Esophagus muscularis mucosa (tissue), 4 donors: ENCODE results near the gene CMTM5. TPM values are rescaled to one million over a fixed set of nuclear protein-coding genes. Genes with fewer than 3 reads are reported as not detected.

Experiments
- DNase-seq: peaks from one replicate; pipeline ENCODE4 v3.0.0-alpha.2; 2017; ENCODE audit errors: extremely low spot score
- H3K27ac ChIP-seq, 4 donors: fragments of 200-600 bp; sonication (generic); replicated peaks in 1 of 4; 1 replicate in 3 of 4; 2 replicates in 1 of 4; pipeline ENCODE4 v1.5.1; 2016 to 2019; ENCODE audit warnings: mild to moderate bottlenecking in 1 of 4
- H3K27me3 ChIP-seq, 4 donors: fragments of 200-600 bp; sonication (generic); one replicate each; pipeline versions ENCODE4 v1.5.1 to v1.6.0; 2016 to 2019
- H3K36me3 ChIP-seq, 4 donors: fragments of 200-600 bp; sonication (generic); one replicate each; pipeline ENCODE4 v1.5.1; 2016 to 2019
- H3K4me1 ChIP-seq, 4 donors: fragments of 200-600 bp; sonication (generic); one replicate each; pipeline ENCODE4 v1.5.1; 2016 to 2019
- H3K4me3 ChIP-seq, 4 donors: fragments of 200-600 bp; sonication (generic); 1 replicate in 2 of 4; 2 replicates in 2 of 4; pipeline ENCODE4 v1.5.1; 2016 to 2019; ENCODE audit warnings: mild to moderate bottlenecking in 4 of 4, moderate library complexity in 1 of 4
- H3K9me3 ChIP-seq, 4 donors: fragments of 200-600 bp; sonication (generic); 1 replicate in 3 of 4; 2 replicates in 1 of 4; pipeline ENCODE4 v1.5.1; 2016 to 2019
- CTCF ChIP-seq, 3 experiments: fragments of 200-600 bp in 2 of 3; fragments of 450-650 bp in 1 of 3; sonication (generic) in 2 of 3; IDR thresholded peaks; one replicate each; pipeline ENCODE4 v1.5.1; 2017 to 2019; ENCODE audit warnings: antibody characterized with exemption in 3 of 3, mild to moderate bottlenecking in 2 of 3, moderate library complexity in 1 of 3
- EP300 ChIP-seq: sonication (generic); formaldehyde crosslinking; IDR thresholded peaks from one replicate; pipeline ENCODE4 v1.6.1; 2017; ENCODE audit warnings: antibody characterized with exemption
- POLR2A ChIP-seq: fragments of 450-650 bp; IDR thresholded peaks from one replicate; pipeline ENCODE4 v1.6.1; 2017; ENCODE audit warnings: antibody characterized with exemption, moderate library complexity, mild to moderate bottlenecking, low read depth
- POLR2AphosphoS5 ChIP-seq, 2 donors: sonication (generic); formaldehyde crosslinking; IDR thresholded peaks; one replicate each; pipeline ENCODE4 v1.6.1; 2017; ENCODE audit warnings: antibody characterized with exemption in 2 of 2
- WGBS: methylation state at CpG from one replicate; pipeline ENCODE4 v1.1.5; 2018; 5-methylcytosine and 5-hydroxymethylcytosine counted together
- intact Hi-C: fragments of 100-400 bp; cut with DNase I; formaldehyde crosslinking; loops from one replicate; pipeline ENCODE4 v1.15.1; 2023
- total RNA-seq, 4 donors: library from RNA; depleted of rRNA; stranded (reverse); fragments of >200 nt; gene quantifications; one replicate each; pipeline versions ENCODE4 v1.1.0 to v1.2.1, GENCODE V29; 2016

CMTM5 gene
- total RNA-seq, 4 donors from 2014 or later: 0.78 to 2.9 (median 1.9) TPM

- no peaks in the 10 kb centered on the region for H3K9me3 ChIP-seq
- no peak overlapping the region for H3K4me3 ChIP-seq
- WGBS: 72% methylated on average over 9 of the region's 16 CpGs
- TF ChIP-seq CTCF (IDR thresholded peaks at IDR 0.05) (peak in 1 of 3 experiments; percentile 10), POLR2A (no peak), EP300 (no peak), POLR2AphosphoS5 (IDR thresholded peaks at IDR 0.05) (no peak)
- H3K27ac ChIP-seq: no peak overlapping the region
- peaks cover 0 to 23% (median 15%) of the 10 kb centered on the region in 4 donors for H3K4me1 ChIP-seq
- DNase-seq: no peak
- intact Hi-C loops: loop anchor here (1.0 to 2.0 kb wide), 2 partner anchors 53 to 116 kb away; no protein-coding TSS in a partner anchor
- peaks cover 0 to 16% (median 0%) of the 10 kb centered on the region in 4 donors for H3K27me3 ChIP-seq
- H3K36me3 ChIP-seq: peaks cover 0 to 50% (median 0%) of the 10 kb centered on the region in 4 donors
Observed at GRCh38 chr14:23380197-23380914, 3.5 kb downstream of the CMTM5 start.

GRCh38 chr14:23380976-23381375, 4.1 kb downstream of the CMTM5 start:
- H3K36me3 ChIP-seq: peaks cover 0 to 56% (median 0%) of the 10 kb centered on the region in 4 donors
- TF ChIP-seq CTCF (IDR thresholded peaks at IDR 0.05): no peak
- TF ChIP-seq POLR2A: no peak
- no peak for TF ChIP-seq EP300
- no peak for TF ChIP-seq POLR2AphosphoS5 (IDR thresholded peaks at IDR 0.05)
- DNase-seq: no peak
- intact Hi-C loops: loop anchor here (1.0 to 2.0 kb wide), 2 partner anchors 54 to 116 kb away; no protein-coding TSS in a partner anchor
- H3K27ac ChIP-seq: no peak overlapping the region
- WGBS: 80% methylated on average over 4 of the region's 4 CpGs
- no peak overlapping the region for H3K4me3 ChIP-seq
- H3K9me3 ChIP-seq: no peaks in the 10 kb centered on the region
- peaks cover 0 to 23% (median 15%) of the 10 kb centered on the region in 4 donors for H3K4me1 ChIP-seq
- H3K27me3 ChIP-seq: peaks cover 0 to 16% (median 0%) of the 10 kb centered on the region in 4 donors

- peaks cover 0 to 65% (median 0%) of the 10 kb centered on the region in 4 donors for H3K36me3 ChIP-seq
- TF ChIP-seq POLR2A (no peak), EP300 (no peak), CTCF (IDR thresholded peaks at IDR 0.05) (no peak), POLR2AphosphoS5 (IDR thresholded peaks at IDR 0.05) (no peak)
- peaks cover 0 to 20% (median 13%) of the 10 kb centered on the region in 4 donors for H3K4me1 ChIP-seq
- no peaks in the 10 kb centered on the region for H3K9me3 ChIP-seq
- H3K27me3 ChIP-seq: peaks cover 0 to 16% (median 0%) of the 10 kb centered on the region in 4 donors
- 46% methylated on average over 3 of the region's 3 CpGs for WGBS
- intact Hi-C loops: loop anchor here (2.0 kb wide), 1 partner anchor 117 kb away; no protein-coding TSS in a partner anchor
- no peak for DNase-seq
- H3K27ac ChIP-seq: no peak overlapping the region
- no peak overlapping the region for H3K4me3 ChIP-seq
Observed at GRCh38 chr14:23381871-23382270, 5.0 kb downstream of the CMTM5 start.

GRCh38 chr14:23382276-23382675, 5.4 kb downstream of the CMTM5 start:
- intact Hi-C loops: no loop called here
- Histone ChIP-seq H3K36me3 (peaks cover 0 to 69% (median 0%) of the 10 kb centered on the region in 4 donors), H3K9me3 (no peaks in the 10 kb centered on the region), H3K4me1 (peaks cover 0 to 17% (median 11%) of the 10 kb centered on the region in 4 donors), H3K4me3 (no peak overlapping the region), H3K27ac (no peak overlapping the region), H3K27me3 (peaks cover 0 to 13% (median 0%) of the 10 kb centered on the region in 4 donors)
- DNase-seq: no peak
- 91% methylated on average over 4 of the region's 6 CpGs for WGBS
- no peak for TF ChIP-seq POLR2A
- no peak for TF ChIP-seq EP300

GRCh38 chr14:23382731-23383440, 6.0 kb downstream of the CMTM5 start:
- DNase-seq: no peak
- H3K4me1 ChIP-seq: peaks cover 0 to 17% (median 8%) of the 10 kb centered on the region in 4 donors
- peaks cover 0 to 75% (median 0%) of the 10 kb centered on the region in 4 donors for H3K36me3 ChIP-seq
- H3K27me3 ChIP-seq: peaks cover 0 to 13% (median 0%) of the 10 kb centered on the region in 4 donors
- intact Hi-C loops: no loop called here
- no peak overlapping the region for H3K27ac ChIP-seq
- TF ChIP-seq CTCF (IDR thresholded peaks at IDR 0.05) (no peak), POLR2A (no peak), POLR2AphosphoS5 (IDR thresholded peaks at IDR 0.05) (no peak), EP300 (no peak)
- no peak overlapping the region for H3K4me3 ChIP-seq
- 72% methylated on average over 10 of the region's 10 CpGs for WGBS
- H3K9me3 ChIP-seq: no peaks in the 10 kb centered on the region
